Stimulated activated naive B cell treated with anti-CD40 and anti-IgM and Interleukin-4, amounts not matched to agents 10 μg/mL and 1 μg/mL and 100 μg/mL, for 72 hours (primary cell): Measurements from ENCODE around the gene SLX9.

ENCODE experiments used
- ATAC-seq, 2 donors: fragments of 150-1000 bp; cut with Tn5 transposase; replicated peaks; 2 replicates each; pipeline ENCODE4 v1.10.0; 2021; ENCODE audit warnings: moderate library complexity in 1 of 2
- DNase-seq: peaks from one replicate; pipeline ENCODE4 v3.0.0; 2021
- H3K27ac Mint-ChIP-seq: one replicate; pipeline ENCODE4 v1.8.0; 2022; ENCODE audit warnings: mild to moderate bottlenecking, mixed read lengths
- H3K27me3 Mint-ChIP-seq, 2 donors: one replicate each; pipeline ENCODE4 v1.8.0; 2022; ENCODE audit warnings: mixed read lengths in 2 of 2
- H3K36me3 Mint-ChIP-seq, 2 donors: one replicate each; pipeline ENCODE4 v1.8.0; 2022; ENCODE audit warnings: mixed read lengths in 2 of 2, mild to moderate bottlenecking in 1 of 2
- H3K4me1 Mint-ChIP-seq, 2 donors: one replicate each; pipeline ENCODE4 v1.8.0; 2022; ENCODE audit warnings: mixed read lengths in 2 of 2, mild to moderate bottlenecking in 1 of 2
- H3K4me3 Mint-ChIP-seq, 2 donors: one replicate each; pipeline ENCODE4 v1.8.0; 2022; ENCODE audit warnings: mild to moderate bottlenecking in 2 of 2, mixed read lengths in 2 of 2, moderate library complexity in 1 of 2
- H3K9me3 Mint-ChIP-seq, 2 donors: one replicate each; pipeline ENCODE4 v1.8.0; 2022; ENCODE audit warnings: mixed read lengths in 2 of 2, mild to moderate bottlenecking in 1 of 2

The SLX9 gene

GRCh38 chr21:44996983-44997936 lies 57.4 kb downstream of the SLX9 start:
- H3K9me3 Mint-ChIP-seq, result no peaks in the 10 kb centered on the region
- no peak overlapping the region for H3K4me3 Mint-ChIP-seq
- ATAC-seq (no peak), DNase-seq (no peak)
- no peak overlapping the region for H3K27ac Mint-ChIP-seq
- peaks cover 34 to 35% of the 10 kb centered on the region in 2 donors for H3K27me3 Mint-ChIP-seq
- no peaks in the 10 kb centered on the region for H3K36me3 Mint-ChIP-seq
- H3K4me1 Mint-ChIP-seq, result peaks cover 14 to 27% of the 10 kb centered on the region in 2 donors

GRCh38 chr21:44998086-44998620 lies 58.3 kb downstream of the SLX9 start:
- ATAC-seq (no peak), DNase-seq (no peak)
- H3K36me3 Mint-ChIP-seq, result no peaks in the 10 kb centered on the region
- no peaks in the 10 kb centered on the region for H3K9me3 Mint-ChIP-seq
- no peak overlapping the region for H3K27ac Mint-ChIP-seq
- peaks cover 34 to 35% of the 10 kb centered on the region in 2 donors for H3K27me3 Mint-ChIP-seq
- no peak overlapping the region for H3K4me3 Mint-ChIP-seq
- peaks cover 14 to 27% of the 10 kb centered on the region in 2 donors for H3K4me1 Mint-ChIP-seq

- H3K4me3 Mint-ChIP-seq, result no peak overlapping the region
- ATAC-seq (peak in 1 of 2 donors; percentile 22), DNase-seq (no peak)
- peaks cover 14 to 27% of the 10 kb centered on the region in 2 donors for H3K4me1 Mint-ChIP-seq
- peaks cover 31 to 35% of the 10 kb centered on the region in 2 donors for H3K27me3 Mint-ChIP-seq
- H3K9me3 Mint-ChIP-seq, result no peaks in the 10 kb centered on the region
- H3K36me3 Mint-ChIP-seq, result no peaks in the 10 kb centered on the region
- H3K27ac Mint-ChIP-seq, result no peak overlapping the region
These were observed 59.0 kb downstream of the SLX9 start for GRCh38 chr21:44998621-44999427.

GRCh38 chr21:44999428-44999971 lies 59.7 kb downstream of the SLX9 start:
- H3K36me3 Mint-ChIP-seq, result no peaks in the 10 kb centered on the region
- no peak for DNase-seq
- peaks cover 0 to under 1% of the 10 kb centered on the region in 2 donors for H3K9me3 Mint-ChIP-seq
- no peak overlapping the region for H3K27ac Mint-ChIP-seq
- peak overlapping the region in 1 of 2 donors; percentile 8 for H3K4me3 Mint-ChIP-seq
- peak; percentile 44 to 45 for ATAC-seq
- peaks cover 30 to 35% of the 10 kb centered on the region in 2 donors for H3K27me3 Mint-ChIP-seq
- peaks cover 14 to 27% of the 10 kb centered on the region in 2 donors for H3K4me1 Mint-ChIP-seq

- Mint-ChIP-seq H3K9me3 (peaks cover 0 to 5% of the 10 kb centered on the region in 2 donors), H3K4me3 (no peak overlapping the region), H3K27ac (no peak overlapping the region), H3K36me3 (no peaks in the 10 kb centered on the region), H3K27me3 (peaks cover 30 to 35% of the 10 kb centered on the region in 2 donors), H3K4me1 (peaks cover 15 to 27% of the 10 kb centered on the region in 2 donors)
- ATAC-seq (no peak), DNase-seq (no peak)
These were observed 60.3 kb downstream of the SLX9 start for GRCh38 chr21:44999972-45000636.

GRCh38 chr21:45000637-45001133 lies 60.9 kb downstream of the SLX9 start:
- no peak overlapping the region for H3K27ac Mint-ChIP-seq
- peaks cover under 1% of the 10 kb centered on the region in 2 donors for H3K36me3 Mint-ChIP-seq
- no peak overlapping the region for H3K4me3 Mint-ChIP-seq
- DNase-seq (no peak), ATAC-seq (no peak)
- H3K9me3 Mint-ChIP-seq, result peaks cover 2 to 7% of the 10 kb centered on the region in 2 donors
- H3K27me3 Mint-ChIP-seq, result peaks cover 30 to 35% of the 10 kb centered on the region in 2 donors
- peaks cover 15 to 27% of the 10 kb centered on the region in 2 donors for H3K4me1 Mint-ChIP-seq

GRCh38 chr21:45001134-45002095 lies 61.6 kb downstream of the SLX9 start:
- ATAC-seq (no peak), DNase-seq (no peak)
- Mint-ChIP-seq H3K4me3 (no peak overlapping the region), H3K4me1 (peaks cover 13 to 27% of the 10 kb centered on the region in 2 donors), H3K9me3 (peaks cover 8 to 11% of the 10 kb centered on the region in 2 donors), H3K27me3 (peaks cover 30 to 31% of the 10 kb centered on the region in 2 donors), H3K36me3 (peaks cover 4% of the 10 kb centered on the region in 2 donors), H3K27ac (no peak overlapping the region)

- H3K9me3 Mint-ChIP-seq, result peaks cover 10 to 12% of the 10 kb centered on the region in 2 donors
- H3K4me1 Mint-ChIP-seq, result peaks cover 13 to 21% of the 10 kb centered on the region in 2 donors
- peaks cover 24 to 26% of the 10 kb centered on the region in 2 donors for H3K27me3 Mint-ChIP-seq
- H3K36me3 Mint-ChIP-seq, result peaks cover 4% of the 10 kb centered on the region in 2 donors
- no peak for ATAC-seq
- H3K4me3 Mint-ChIP-seq, result no peak overlapping the region
- no peak overlapping the region for H3K27ac Mint-ChIP-seq
- DNase-seq, result no peak
These were observed 62.8 kb downstream of the SLX9 start for GRCh38 chr21:45002381-45003204.

- H3K9me3 Mint-ChIP-seq, result peaks cover 11 to 13% of the 10 kb centered on the region in 2 donors
- peaks cover 26 to 28% of the 10 kb centered on the region in 2 donors for H3K27me3 Mint-ChIP-seq
- H3K4me3 Mint-ChIP-seq, result no peak overlapping the region
- peaks cover 13 to 20% of the 10 kb centered on the region in 2 donors for H3K4me1 Mint-ChIP-seq
- ATAC-seq (no peak), DNase-seq (no peak)
- H3K27ac Mint-ChIP-seq, result no peak overlapping the region
- peaks cover 4% of the 10 kb centered on the region in 2 donors for H3K36me3 Mint-ChIP-seq
These were observed 63.7 kb downstream of the SLX9 start for GRCh38 chr21:45003331-45004058.

- no peak for DNase-seq
- Mint-ChIP-seq H3K4me1 (peaks cover 13 to 14% of the 10 kb centered on the region in 2 donors), H3K27me3 (peaks cover 27% of the 10 kb centered on the region in 2 donors), H3K9me3 (peaks cover 16 to 17% of the 10 kb centered on the region in 2 donors), H3K27ac (no peak overlapping the region), H3K36me3 (peaks cover 7 to 8% of the 10 kb centered on the region in 2 donors), H3K4me3 (no peak overlapping the region)
- no peak for ATAC-seq
These were observed 64.2 kb downstream of the SLX9 start for GRCh38 chr21:45004059-45004422.

GRCh38 chr21:45004481-45005247 lies 64.8 kb downstream of the SLX9 start:
- Mint-ChIP-seq H3K4me3 (no peak overlapping the region), H3K9me3 (peaks cover 16 to 17% of the 10 kb centered on the region in 2 donors), H3K27me3 (peaks cover 21% of the 10 kb centered on the region in 2 donors), H3K36me3 (peaks cover 7 to 8% of the 10 kb centered on the region in 2 donors), H3K27ac (peak overlapping the region; percentile 39), H3K4me1 (peaks cover 7 to 8% of the 10 kb centered on the region in 2 donors)
- ATAC-seq (no peak), DNase-seq (no peak)
